ENCODE measurements around the gene DNAJC11. TPM values are rescaled to one million over a fixed set of nuclear protein-coding genes. Genes with fewer than 3 reads are reported as not detected.

The DNAJC11 gene
- total RNA-seq, 1 experiment from 2014 or later, result 61.0 TPM

GRCh38 chr1:6619045-6619444 is 82.6 kb downstream of the DNAJC11 start:
- no peaks in the 10 kb centered on the region for H3K4me1 ChIP-seq
- H3K4me3 ChIP-seq (ENCODE audit: low read depth, low read length), result no peak overlapping the region
- no TSS peak for BruUV-seq (replicated peaks)
- no peak overlapping the region for H3K4me3 Mint-ChIP-seq (ENCODE audit: unreplicated experiment)
- peaks cover 47% of the 10 kb centered on the region for H3K36me3 Mint-ChIP-seq (ENCODE audit: insufficient read depth, unreplicated experiment)
- no peaks in the 10 kb centered on the region for H3K9me3 Mint-ChIP-seq (ENCODE audit: unreplicated experiment)
- peaks cover 2% of the 10 kb centered on the region; the same call in 1 of the 2 replicates for H3K36me3 ChIP-seq (ENCODE audit: control insufficient read depth, insufficient read depth, low read length)
- H3K27ac Mint-ChIP-seq (ENCODE audit: unreplicated experiment), result no peak overlapping the region
- DNase-seq, result no peak
- no peaks in the 10 kb centered on the region for H3K4me1 Mint-ChIP-seq (ENCODE audit: low read depth, unreplicated experiment)
- TF ChIP-seq CTCF (IDR thresholded peaks at IDR 0.05; ENCODE audit: insufficient read depth in 1 of 2, low read depth in 1 of 2, low read length in 1 of 2, severe bottlenecking in 1 of 2, unreplicated experiment in 1 of 2), result no peak
- CTCF ChIA-PET, result no interaction called here
- no peaks in the 10 kb centered on the region for H3K9me3 ChIP-seq
- no peaks in the 10 kb centered on the region for H3K27me3 ChIP-seq (replicated peaks; ENCODE audit: control insufficient read depth, insufficient read depth, low read length)
- intact Hi-C loops (cut with micrococcal nuclease; ENCODE audit: unreplicated experiment), result no loop called here
- POLR2A ChIA-PET, result no interaction called here
- no peaks in the 10 kb centered on the region for H3K27me3 Mint-ChIP-seq (ENCODE audit: insufficient read depth, unreplicated experiment)

- no TSS peak for BruUV-seq (replicated peaks)
- Mint-ChIP-seq H3K27me3 (ENCODE audit: insufficient read depth, unreplicated experiment) (no peaks in the 10 kb centered on the region), H3K4me1 (ENCODE audit: low read depth, unreplicated experiment) (peaks cover 6% of the 10 kb centered on the region), H3K27ac (ENCODE audit: unreplicated experiment) (no peak overlapping the region), H3K4me3 (ENCODE audit: unreplicated experiment) (peak overlapping the region; percentile 62), H3K9me3 (ENCODE audit: unreplicated experiment) (no peaks in the 10 kb centered on the region), H3K36me3 (ENCODE audit: insufficient read depth, unreplicated experiment) (peaks cover 25% of the 10 kb centered on the region)
- Histone ChIP-seq H3K4me3 (ENCODE audit: low read depth, low read length) (peak overlapping the region; percentile 76), H3K27me3 (replicated peaks; ENCODE audit: control insufficient read depth, insufficient read depth, low read length) (no peaks in the 10 kb centered on the region), H3K36me3 (ENCODE audit: control insufficient read depth, insufficient read depth, low read length) (peaks cover under 1% of the 10 kb centered on the region; the same call in 1 of the 2 replicates), H3K4me1 (peaks cover 6% of the 10 kb centered on the region; the same call in 1 of the 2 replicates), H3K9me3 (no peaks in the 10 kb centered on the region)
- ChIA-PET POLR2A (interaction anchor here (0.6 kb wide), 1 partner anchor 14 kb away, joined by 3 read pairs; no protein-coding TSS in a partner anchor), CTCF (no interaction called here)
- TF ChIP-seq CTCF (IDR thresholded peaks at IDR 0.05; ENCODE audit: insufficient read depth in 1 of 2, low read depth in 1 of 2, low read length in 1 of 2, severe bottlenecking in 1 of 2, unreplicated experiment in 1 of 2), result no peak
- intact Hi-C loops (cut with micrococcal nuclease; ENCODE audit: unreplicated experiment), result no loop called here
- DNase-seq, result no peak
Observed at GRCh38 chr1:6614929-6615785, 86.5 kb downstream of the DNAJC11 start.

- Mint-ChIP-seq H3K36me3 (ENCODE audit: insufficient read depth, unreplicated experiment) (peaks cover 17% of the 10 kb centered on the region), H3K4me3 (ENCODE audit: unreplicated experiment) (peak overlapping the region; percentile 93), H3K27ac (ENCODE audit: unreplicated experiment) (no peak overlapping the region), H3K9me3 (ENCODE audit: unreplicated experiment) (no peaks in the 10 kb centered on the region), H3K4me1 (ENCODE audit: low read depth, unreplicated experiment) (peaks cover 6% of the 10 kb centered on the region), H3K27me3 (ENCODE audit: insufficient read depth, unreplicated experiment) (no peaks in the 10 kb centered on the region)
- peak overlapping the region; percentile 76 for H3K4me3 ChIP-seq (ENCODE audit: low read depth, low read length)
- intact Hi-C loops (cut with micrococcal nuclease; ENCODE audit: unreplicated experiment), result no loop called here
- H3K27me3 ChIP-seq (replicated peaks; ENCODE audit: control insufficient read depth, insufficient read depth, low read length), result no peaks in the 10 kb centered on the region
- TF ChIP-seq CTCF (IDR thresholded peaks at IDR 0.05; ENCODE audit: insufficient read depth in 1 of 2, low read depth in 1 of 2, low read length in 1 of 2, severe bottlenecking in 1 of 2, unreplicated experiment in 1 of 2), result no peak
- no peaks in the 10 kb centered on the region for H3K36me3 ChIP-seq (ENCODE audit: control insufficient read depth, insufficient read depth, low read length)
- H3K4me1 ChIP-seq, result peaks cover 6% of the 10 kb centered on the region; the same call in 1 of the 2 replicates
- peak; percentile 50 to 60 for DNase-seq
- no peaks in the 10 kb centered on the region for H3K9me3 ChIP-seq
- no TSS peak for BruUV-seq (replicated peaks)
- ChIA-PET CTCF (interaction anchor here (0.6 kb wide), 2 partner anchors 16 to 87 kb away, joined by 4 to 8 read pairs; partner anchors contain the start of gene DNAJC11), POLR2A (no interaction called here)
Observed at GRCh38 chr1:6614019-6614928, 87.3 kb downstream of the DNAJC11 start.
